DND-41 (cell line): ENCODE results near the gene OXGR1.
A peak's percentile ranks its signal among the peaks of the same experiment; 100 is the strongest.

Experiments used
- ATAC-seq: fragments of 200-7000 bp; cut with Tn5 transposase; 3 replicates; pipeline ENCODE4 v1.9.1; 2021; ENCODE audit warnings: low read depth; ENCODE audit not compliant: insufficient read depth
- DNase-seq: peaks from one replicate; pipeline ENCODE4 v3.0.0-alpha.2; 2020
- H2AFZ ChIP-seq: 2 replicates; pipeline ENCODE4 v1.6.0; 2012; ENCODE audit warnings: low read depth, low read length
- H3K27ac ChIP-seq: 2 replicates; pipeline ENCODE4 v1.5.1; 2012; ENCODE audit warnings: low read length, inconsistent platforms
- H3K27me3 ChIP-seq: fragments of 200-600 bp; sonication (generic); 2 replicates; pipeline ENCODE4 v1.6.0; 2012; ENCODE audit warnings: low read length, mild to moderate bottlenecking, inconsistent platforms; ENCODE audit not compliant: insufficient read depth, poor library complexity
- H3K36me3 ChIP-seq: 2 replicates; pipeline ENCODE4 v1.5.1; 2012; ENCODE audit warnings: low read length, inconsistent platforms; ENCODE audit not compliant: insufficient read depth
- H3K4me1 ChIP-seq: 2 replicates; pipeline ENCODE4 v1.5.1; 2012; ENCODE audit warnings: mild to moderate bottlenecking, low read length; ENCODE audit not compliant: insufficient read depth
- H3K4me2 ChIP-seq: 2 replicates; pipeline ENCODE4 v1.6.0; 2012; ENCODE audit warnings: mild to moderate bottlenecking, moderate library complexity, low read length, inconsistent platforms; ENCODE audit not compliant: insufficient read depth
- H3K4me3 ChIP-seq, 2 experiments: fragments of 200-600 bp in 1 of 2; shearing (Covaris generic) in 1 of 2; 2 replicates each; pipeline ENCODE4 v1.5.1; 2012 to 2016; ENCODE audit warnings: inconsistent platforms in 2 of 2, low read length in 2 of 2, mild to moderate bottlenecking in 2 of 2, low read depth in 1 of 2, moderate library complexity in 1 of 2
- H3K79me2 ChIP-seq: 2 replicates; pipeline ENCODE4 v1.6.0; 2012; ENCODE audit warnings: low read length, inconsistent platforms; ENCODE audit not compliant: insufficient read depth
- H3K9ac ChIP-seq: 2 replicates; pipeline ENCODE4 v1.6.0; 2012; ENCODE audit warnings: low read depth, mild to moderate bottlenecking, inconsistent platforms, low read length, moderate library complexity
- H3K9me3 ChIP-seq: 2 replicates; pipeline ENCODE4 v1.5.1; 2012; ENCODE audit warnings: low read length, moderate library complexity, mild to moderate bottlenecking, inconsistent platforms; ENCODE audit not compliant: insufficient read depth, severe bottlenecking
- H4K20me1 ChIP-seq: 2 replicates; pipeline ENCODE4 v1.6.0; 2012; ENCODE audit warnings: low read length; ENCODE audit not compliant: insufficient read depth
- EZH2 ChIP-seq: IDR thresholded peaks from 3 replicates; pipeline ENCODE4 v1.6.1; 2012; ENCODE audit warnings: borderline replicate concordance, low read depth, mild to moderate bottlenecking, moderate library complexity, low read length, inconsistent platforms; ENCODE audit not compliant: severe bottlenecking
- TF ChIP-seq, protein P1 (sequence below): IDR thresholded peaks from 2 replicates; pipeline ENCODE4 v1.5.1; 2012; ENCODE audit warnings: borderline replicate concordance, low read length, moderate library complexity, mild to moderate bottlenecking; ENCODE audit not compliant: poor library complexity, severe bottlenecking; ENCODE audit errors: extremely low read depth

Gene OXGR1

DNA sequence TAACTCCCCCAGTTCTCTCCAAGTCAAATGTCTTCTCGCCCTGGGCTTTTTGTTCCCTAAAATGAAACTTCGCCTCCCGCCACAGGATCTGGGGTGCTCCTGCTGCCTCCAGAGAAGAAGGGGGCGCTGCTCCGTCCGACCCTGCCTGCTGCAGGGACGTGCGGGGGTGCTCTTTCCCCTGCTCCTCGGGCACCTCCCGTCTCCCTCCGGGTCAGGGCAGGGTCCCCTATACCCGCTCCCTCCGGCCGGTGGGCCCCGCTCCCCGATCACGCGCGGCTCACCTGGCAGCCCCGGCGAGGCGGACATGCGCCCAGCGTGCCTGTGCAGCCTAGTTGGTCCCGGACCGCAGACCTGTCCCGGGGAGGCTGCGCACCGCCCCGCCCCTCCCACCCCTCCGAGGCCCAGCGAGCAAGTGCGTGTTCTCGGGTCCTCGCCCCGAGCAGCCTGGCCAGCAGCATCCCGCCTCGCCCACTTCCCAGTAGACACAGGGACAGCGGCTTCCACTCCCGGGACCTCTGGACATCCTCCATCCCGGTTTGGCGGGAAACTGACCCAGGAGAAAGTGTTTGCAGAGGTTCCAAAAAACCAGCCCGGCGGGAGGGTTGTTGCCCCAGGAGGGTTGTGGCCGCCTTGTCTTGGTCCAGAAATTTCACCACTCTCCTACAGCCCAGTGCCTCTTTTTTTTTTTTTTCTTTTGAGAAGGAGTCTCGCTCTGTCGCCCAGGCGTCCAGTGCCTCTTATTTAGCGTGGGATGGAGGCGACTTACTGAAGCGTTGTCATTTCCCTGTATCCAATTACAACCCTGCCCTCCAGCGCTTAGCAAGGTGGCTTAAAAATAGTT lies at the start of gene OXGR1:
Gene OXGR1, minus strand, starts transcription at position 460 of the 841 bp plus-strand sequence. CDS start 6,717 bp downstream, outside the sequence.
- H3K4me3 ChIP-seq, result no peak within 1 kb of the TSS
- no peak for TF ChIP-seq EZH2
- TF ChIP-seq, protein P1, sequence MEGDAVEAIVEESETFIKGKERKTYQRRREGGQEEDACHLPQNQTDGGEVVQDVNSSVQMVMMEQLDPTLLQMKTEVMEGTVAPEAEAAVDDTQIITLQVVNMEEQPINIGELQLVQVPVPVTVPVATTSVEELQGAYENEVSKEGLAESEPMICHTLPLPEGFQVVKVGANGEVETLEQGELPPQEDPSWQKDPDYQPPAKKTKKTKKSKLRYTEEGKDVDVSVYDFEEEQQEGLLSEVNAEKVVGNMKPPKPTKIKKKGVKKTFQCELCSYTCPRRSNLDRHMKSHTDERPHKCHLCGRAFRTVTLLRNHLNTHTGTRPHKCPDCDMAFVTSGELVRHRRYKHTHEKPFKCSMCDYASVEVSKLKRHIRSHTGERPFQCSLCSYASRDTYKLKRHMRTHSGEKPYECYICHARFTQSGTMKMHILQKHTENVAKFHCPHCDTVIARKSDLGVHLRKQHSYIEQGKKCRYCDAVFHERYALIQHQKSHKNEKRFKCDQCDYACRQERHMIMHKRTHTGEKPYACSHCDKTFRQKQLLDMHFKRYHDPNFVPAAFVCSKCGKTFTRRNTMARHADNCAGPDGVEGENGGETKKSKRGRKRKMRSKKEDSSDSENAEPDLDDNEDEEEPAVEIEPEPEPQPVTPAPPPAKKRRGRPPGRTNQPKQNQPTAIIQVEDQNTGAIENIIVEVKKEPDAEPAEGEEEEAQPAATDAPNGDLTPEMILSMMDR, result no peak
- ATAC-seq, result no peak
- no peak within 1 kb of the TSS for H3K27ac ChIP-seq
- no peak within 1 kb of the TSS for H3K9ac ChIP-seq
- H3K4me2 ChIP-seq, result no peak within 1 kb of the TSS
- no peaks in the 10 kb centered on the region for H3K79me2 ChIP-seq
- no peaks in the 10 kb centered on the region for H4K20me1 ChIP-seq
- H3K9me3 ChIP-seq, result no peaks in the 10 kb centered on the region
- DNase-seq, result no peak
- no peak within 1 kb of the TSS for H2AFZ ChIP-seq
- no peaks in the 10 kb centered on the region for H3K36me3 ChIP-seq
- no peaks in the 10 kb centered on the region for H3K4me1 ChIP-seq
- no peaks in the 10 kb centered on the region for H3K27me3 ChIP-seq

DNA sequence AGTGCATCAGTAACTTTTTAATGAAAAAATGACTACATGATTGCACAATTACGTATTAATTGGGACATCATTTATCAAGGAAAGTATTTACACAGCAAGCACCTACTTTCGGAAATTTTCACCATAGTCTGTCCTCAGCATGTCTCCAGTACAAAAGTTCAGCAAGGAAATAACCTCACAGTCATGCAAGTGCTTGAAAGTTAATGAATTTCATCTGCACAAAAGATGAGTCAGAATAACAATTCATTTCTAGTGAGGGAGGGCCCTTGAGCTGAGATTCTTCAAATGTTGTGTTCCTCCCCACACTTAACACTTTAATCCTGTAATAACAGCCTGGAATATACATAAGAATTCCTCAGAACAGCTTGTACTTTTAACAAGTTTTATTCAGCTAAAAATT lies 49.0 kb upstream of the OXGR1 start:
- Histone ChIP-seq H3K27ac (no peak overlapping the region), H3K4me2 (no peak overlapping the region), H4K20me1 (no peaks in the 10 kb centered on the region), H3K9ac (no peak overlapping the region), H3K27me3 (no peaks in the 10 kb centered on the region), H3K4me3 (no peak overlapping the region), H3K79me2 (no peaks in the 10 kb centered on the region), H3K4me1 (no peaks in the 10 kb centered on the region), H2AFZ (no peak overlapping the region), H3K36me3 (no peaks in the 10 kb centered on the region), H3K9me3 (no peaks in the 10 kb centered on the region)
- TF ChIP-seq, protein P1, result no peak
- no peak for TF ChIP-seq EZH2
- no peak for DNase-seq
- no peak for ATAC-seq

DNA sequence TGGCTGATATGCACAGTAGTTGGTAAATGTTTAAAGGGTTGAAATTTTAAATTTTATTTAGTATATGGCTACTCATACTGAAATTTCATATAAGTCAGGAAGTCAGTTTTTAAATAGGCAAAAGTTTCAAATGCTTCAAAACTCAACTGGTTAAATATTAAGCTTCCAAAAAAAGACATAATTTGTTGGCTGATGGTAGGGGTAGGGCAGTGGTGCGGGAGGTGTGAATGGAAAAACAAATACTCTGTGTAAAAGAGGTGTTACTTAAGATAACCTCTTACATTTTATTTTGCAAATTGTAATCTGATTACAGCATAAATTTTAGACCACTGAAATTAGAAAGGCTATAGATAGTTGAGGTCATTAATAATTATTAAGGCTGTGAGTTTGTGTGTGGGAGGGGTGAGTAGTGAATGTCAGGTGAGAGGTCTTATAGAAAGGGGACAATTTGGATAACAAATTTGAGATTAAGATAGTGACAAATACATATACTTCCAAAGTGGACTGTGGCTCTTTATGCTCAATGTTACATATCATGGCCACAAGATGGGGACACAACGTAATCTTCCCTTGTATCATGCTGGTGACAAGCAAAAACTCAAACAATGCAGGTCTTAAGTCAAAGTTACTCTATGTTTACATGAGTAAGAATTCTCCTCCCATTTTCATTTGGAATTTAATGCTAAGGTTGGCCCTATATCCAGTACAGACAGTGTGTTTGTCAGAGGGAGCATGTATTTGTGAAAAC lies 36.6 kb upstream of the OXGR1 start:
- no peak; the same call in 2 of the 3 replicates for ATAC-seq
- DNase-seq, result no peak
- H3K27me3 ChIP-seq, result peaks cover 3% of the 10 kb centered on the region
- H3K27ac ChIP-seq, result no peak overlapping the region
- no peaks in the 10 kb centered on the region for H3K4me1 ChIP-seq
- TF ChIP-seq EZH2, result no peak
- TF ChIP-seq, protein P1, result peak; percentile 32
- no peak overlapping the region for H3K4me2 ChIP-seq
- H3K4me3 ChIP-seq, result no peak overlapping the region
- H3K79me2 ChIP-seq, result no peaks in the 10 kb centered on the region
- no peak overlapping the region for H3K9ac ChIP-seq
- H3K9me3 ChIP-seq, result no peaks in the 10 kb centered on the region
- no peaks in the 10 kb centered on the region for H3K36me3 ChIP-seq
- no peaks in the 10 kb centered on the region for H4K20me1 ChIP-seq
- no peak overlapping the region for H2AFZ ChIP-seq
